NCI-H2081 treated with DMSO at 0.1 percent for 48 hours (cell line): ENCODE results near the gene MAGT1.
"Not testable (repeated sequence)": the region's sequence is repeated elsewhere in the genome, so short reads cannot be mapped to it uniquely, and the experiment has no call there.

ENCODE experiments used
- DNase-seq: peaks from one replicate; lab custom pipeline; 2025; lab: John Stamatoyannopoulos, UW

Gene MAGT1

DNA sequence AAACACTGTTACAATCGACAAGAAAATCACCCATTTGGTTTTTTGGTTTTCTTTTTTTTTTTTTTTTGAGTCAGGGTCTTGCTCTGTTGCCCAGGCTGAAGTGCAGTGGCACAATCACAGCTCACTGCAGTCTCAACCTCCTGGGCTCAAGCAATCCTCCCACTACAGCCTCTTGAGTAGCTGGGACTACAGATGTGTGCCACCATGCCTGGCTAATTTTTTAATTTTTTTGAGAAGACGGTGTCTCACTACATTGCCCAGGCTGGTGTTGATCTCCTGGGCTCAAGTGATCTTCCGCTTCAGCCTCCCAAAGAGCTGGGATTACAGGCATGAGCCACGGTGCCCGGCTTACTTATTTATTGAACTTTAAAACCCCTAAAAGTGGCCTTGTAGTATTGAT, 63.7 kb downstream of the MAGT1 start:
- not testable (repeated sequence) for DNase-seq

- not testable (repeated sequence) for DNase-seq
These were observed 73.2 kb downstream of the MAGT1 start for GRCh38 chrX:77821989-77822388.

- DNase-seq: no peak
These were observed 75.0 kb downstream of the MAGT1 start for GRCh38 chrX:77820091-77820727.

GRCh38 chrX:77814210-77814609, 81.0 kb downstream of the MAGT1 start:
- DNase-seq: no peak

GRCh38 chrX:77802201-77802600, 93.0 kb downstream of the MAGT1 start:
- no peak for DNase-seq

GRCh38 chrX:77795124-77795523, 100.1 kb downstream of the MAGT1 start:
- no peak for DNase-seq

DNA sequence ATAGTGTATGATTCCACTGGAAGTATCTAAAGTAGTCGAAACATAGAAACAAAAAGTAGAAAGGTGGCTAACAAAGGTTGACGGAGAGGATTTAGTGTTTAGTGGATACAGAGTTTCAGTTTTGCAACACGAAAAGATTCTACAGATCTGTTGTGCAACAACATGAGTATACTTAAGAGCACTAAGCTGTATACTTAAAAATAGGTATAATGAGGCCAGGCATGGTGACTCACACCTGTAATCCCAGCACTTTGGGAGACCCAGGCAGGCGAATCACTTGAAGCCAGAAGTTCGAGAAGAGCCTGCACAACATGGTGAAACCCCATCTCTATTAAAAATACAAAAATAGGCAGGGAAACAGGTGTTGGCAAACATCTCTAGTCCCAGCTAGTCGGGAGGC, 101.3 kb downstream of the MAGT1 start:
- DNase-seq: no peak

- no peak for DNase-seq
These were observed 107.2 kb downstream of the MAGT1 start for GRCh38 chrX:77788050-77788449.

- no peak for DNase-seq
These were observed 108.9 kb downstream of the MAGT1 start for GRCh38 chrX:77786365-77786680.

GRCh38 chrX:77785486-77786364, 109.5 kb downstream of the MAGT1 start, which contains the start of gene ATRX:
TSS of gene ATRX (minus strand) at chrX:77786216. CDS start at chrX:77786001, 215 bp downstream.
- peak; percentile 58 for DNase-seq

DNA sequence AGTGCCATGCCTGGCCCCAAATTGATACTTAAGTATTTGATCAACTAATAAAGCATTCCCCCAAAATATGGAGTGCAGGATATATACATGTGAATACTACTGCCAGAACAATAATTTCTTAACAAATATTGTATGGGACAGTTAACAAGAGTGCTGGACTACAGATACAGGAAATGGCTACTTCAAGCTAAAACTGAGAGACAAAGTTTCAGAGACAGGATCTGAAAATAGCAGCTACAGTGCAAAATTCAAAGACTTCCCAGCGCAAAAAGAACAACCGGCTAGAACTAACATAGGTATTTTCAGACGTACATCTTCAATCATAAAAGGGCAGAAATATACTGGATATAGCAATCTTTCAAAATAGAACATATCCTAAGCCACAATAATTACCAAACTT, 115.5 kb downstream of the MAGT1 start:
- no peak for DNase-seq

- DNase-seq: no peak
These were observed 118.6 kb downstream of the MAGT1 start for GRCh38 chrX:77776659-77777058.
